ENCODE results near the gene GDPGP1.
"Not testable (repeated sequence)": the region's sequence is repeated elsewhere in the genome, so short reads cannot be mapped to it uniquely, and the experiment has no call there.

Gene GDPGP1

GRCh38 chr15:90264671-90265070, 30.7 kb downstream of the GDPGP1 start:
- DNase-seq, result no peak

GRCh38 chr15:90265271-90266060, 31.5 kb downstream of the GDPGP1 start, which contains the start of gene NGRN:
TSS of gene NGRN (plus strand) at chr15:90265672. CDS start at chr15:90265713, 41 bp downstream.
- DNase-seq, result peak; percentile 88

GRCh38 chr15:90266061-90266431, 32.0 kb downstream of the GDPGP1 start:
- peak; percentile 22 for DNase-seq

- peak; percentile 25 for DNase-seq
Observed at GRCh38 chr15:90266485-90266884, 32.5 kb downstream of the GDPGP1 start.

GRCh38 chr15:90268415-90268814, 34.4 kb downstream of the GDPGP1 start:
- DNase-seq, result no peak

GRCh38 chr15:90270502-90271150, 36.6 kb downstream of the GDPGP1 start:
- DNase-seq, result no peak

GRCh38 chr15:90271459-90272166, 37.6 kb downstream of the GDPGP1 start:
- DNase-seq, result no peak

GRCh38 chr15:90278467-90278866, 44.5 kb downstream of the GDPGP1 start:
- DNase-seq, result not testable (repeated sequence)

GRCh38 chr15:90280743-90281142, 46.7 kb downstream of the GDPGP1 start:
- not testable (repeated sequence) for DNase-seq

GRCh38 chr15:90281637-90282036, 47.6 kb downstream of the GDPGP1 start:
- DNase-seq, result not testable (repeated sequence)

GRCh38 chr15:90286678-90287077, 52.7 kb downstream of the GDPGP1 start:
- DNase-seq, result peak; percentile 44

- DNase-seq, result no peak
Observed at GRCh38 chr15:90287101-90287500, 53.1 kb downstream of the GDPGP1 start.

- no peak for DNase-seq
Observed at GRCh38 chr15:90287946-90288345, 53.9 kb downstream of the GDPGP1 start.

- DNase-seq, result peak; percentile 11
Observed at GRCh38 chr15:90291679-90292356, 57.8 kb downstream of the GDPGP1 start.

GRCh38 chr15:90293040-90293810, 59.2 kb downstream of the GDPGP1 start:
- DNase-seq, result peak; percentile 31

- no peak for DNase-seq
Observed at GRCh38 chr15:90294159-90294558, 60.1 kb downstream of the GDPGP1 start.

GRCh38 chr15:90294601-90295269, 60.7 kb downstream of the GDPGP1 start:
- DNase-seq, result no peak

GRCh38 chr15:90295270-90295648, 61.2 kb downstream of the GDPGP1 start:
- DNase-seq, result no peak

Measured in fibroblast of skin of right quadriceps (primary cell).